Muscle layer of colon (tissue), 2 donors: ENCODE results near the gene ANXA3.

Experiments
- H3K27ac ChIP-seq: one replicate; pipeline ENCODE4 v1.7.0; 2013; ENCODE audit warnings: low read depth, mild to moderate bottlenecking, low read length, moderate library complexity
- H3K27me3 ChIP-seq, 2 donors: one replicate each; pipeline ENCODE4 v1.7.0; 2013; ENCODE audit warnings: low read length in 2 of 2, mild to moderate bottlenecking in 2 of 2; ENCODE audit not compliant: insufficient read depth in 2 of 2, control insufficient read depth in 1 of 2
- H3K36me3 ChIP-seq: one replicate; pipeline ENCODE4 v1.7.0; 2013; ENCODE audit warnings: mild to moderate bottlenecking, low read length; ENCODE audit not compliant: insufficient read depth
- H3K4me1 ChIP-seq: one replicate; pipeline ENCODE4 v1.7.0; 2013; ENCODE audit warnings: mild to moderate bottlenecking, low read length; ENCODE audit not compliant: insufficient read depth
- H3K4me3 ChIP-seq, 2 donors: one replicate each; pipeline ENCODE4 v1.7.0; 2013; ENCODE audit warnings: low read length in 2 of 2, low read depth in 1 of 2, mild to moderate bottlenecking in 1 of 2, moderate library complexity in 1 of 2
- H3K9ac ChIP-seq: one replicate; pipeline ENCODE4 v1.7.0; 2013; ENCODE audit warnings: low read length
- H3K9me3 ChIP-seq: one replicate; pipeline ENCODE4 v1.7.0; 2013; ENCODE audit warnings: mild to moderate bottlenecking, low read length
- donor health status: abdominal sarcoma.
- donor health status: Adenocarcinoma of cecum.

The ANXA3 gene

DNA sequence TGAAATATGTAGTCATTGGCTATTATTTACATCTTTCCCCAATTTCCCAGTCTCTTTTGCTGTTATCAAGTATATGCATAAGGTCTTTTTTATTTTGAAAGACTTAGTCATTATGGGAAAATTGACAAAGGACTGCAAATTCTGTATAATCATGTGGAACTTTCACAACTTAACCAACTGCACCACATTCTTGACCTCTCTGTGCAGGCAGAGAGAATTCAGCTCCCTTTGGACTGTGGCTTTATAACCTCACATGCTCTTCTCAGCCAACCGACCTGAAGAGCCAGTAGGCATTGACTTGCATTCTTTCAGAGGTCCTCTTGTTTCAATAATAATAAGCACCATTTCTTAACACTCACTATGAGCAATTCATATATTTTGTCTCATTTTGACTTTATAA is 66.9 kb downstream of the ANXA3 start:
- Histone ChIP-seq H3K9ac (no peak overlapping the region), H3K4me3 (no peak overlapping the region), H3K4me1 (no peaks in the 10 kb centered on the region), H3K9me3 (no peaks in the 10 kb centered on the region), H3K36me3 (no peaks in the 10 kb centered on the region), H3K27ac (no peak overlapping the region), H3K27me3 (no peaks in the 10 kb centered on the region)

DNA sequence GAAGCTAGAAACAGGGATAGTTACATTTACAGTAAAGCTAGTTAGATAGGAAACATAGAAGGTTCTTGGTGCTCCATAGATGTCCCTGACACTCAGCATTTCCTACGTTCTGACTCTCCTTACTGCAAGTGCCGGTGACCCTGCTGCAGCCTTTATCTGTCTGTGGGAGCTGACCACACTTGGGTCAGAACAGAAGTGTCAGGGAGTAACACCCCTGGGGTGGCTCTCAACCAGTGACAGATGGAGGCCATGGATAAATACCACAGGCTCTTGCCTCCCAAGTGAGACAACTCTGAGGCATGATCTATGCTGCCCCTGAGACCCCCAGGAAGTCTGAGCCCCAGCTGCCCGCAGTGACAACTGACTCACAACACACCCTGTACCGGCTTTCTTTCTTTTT is 69.8 kb downstream of the ANXA3 start:
- no peak overlapping the region for H3K9ac ChIP-seq
- no peaks in the 10 kb centered on the region for H3K9me3 ChIP-seq
- H3K36me3 ChIP-seq, result no peaks in the 10 kb centered on the region
- H3K27ac ChIP-seq, result no peak overlapping the region
- H3K27me3 ChIP-seq, result no peaks in the 10 kb centered on the region
- H3K4me1 ChIP-seq, result no peaks in the 10 kb centered on the region
- H3K4me3 ChIP-seq, result no peak overlapping the region

DNA sequence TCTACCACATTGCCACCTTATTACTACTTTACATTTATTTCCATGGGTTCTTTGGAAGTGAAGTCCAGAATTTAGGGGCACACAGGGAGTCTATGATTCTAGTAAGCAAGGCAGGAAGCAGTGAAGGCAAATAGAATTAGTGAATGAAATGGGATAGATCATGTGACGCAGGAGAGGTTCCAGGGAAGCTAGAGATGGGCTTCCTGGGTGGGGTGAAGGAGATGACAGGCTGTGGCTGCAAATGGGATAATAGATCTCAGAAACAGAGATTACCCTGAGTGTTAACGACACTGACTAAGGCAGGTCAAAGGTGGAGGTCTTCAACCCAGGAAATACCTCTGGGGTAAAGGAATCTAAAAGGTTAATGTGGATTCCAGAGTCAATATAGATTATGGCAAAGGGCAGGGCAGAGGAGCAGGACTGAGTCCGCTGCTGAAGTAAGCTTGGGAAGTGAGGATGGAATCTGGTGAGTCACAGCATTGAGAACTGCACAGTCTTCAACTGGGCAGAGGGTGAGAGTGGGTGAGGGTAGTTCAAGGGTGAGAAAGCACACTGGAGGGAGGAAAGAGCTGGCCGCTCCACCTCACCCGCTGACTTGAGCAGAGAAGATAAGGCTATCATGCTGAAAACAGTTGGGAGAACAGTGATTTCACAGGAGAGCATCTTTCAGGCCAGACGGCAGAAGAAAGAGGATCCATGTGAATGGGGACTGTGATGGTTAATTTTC is 70.8 kb downstream of the ANXA3 start:
- Histone ChIP-seq H3K27ac (no peak overlapping the region), H3K27me3 (no peaks in the 10 kb centered on the region), H3K36me3 (no peaks in the 10 kb centered on the region), H3K4me3 (no peak overlapping the region), H3K4me1 (no peaks in the 10 kb centered on the region), H3K9me3 (no peaks in the 10 kb centered on the region), H3K9ac (no peak overlapping the region)

DNA sequence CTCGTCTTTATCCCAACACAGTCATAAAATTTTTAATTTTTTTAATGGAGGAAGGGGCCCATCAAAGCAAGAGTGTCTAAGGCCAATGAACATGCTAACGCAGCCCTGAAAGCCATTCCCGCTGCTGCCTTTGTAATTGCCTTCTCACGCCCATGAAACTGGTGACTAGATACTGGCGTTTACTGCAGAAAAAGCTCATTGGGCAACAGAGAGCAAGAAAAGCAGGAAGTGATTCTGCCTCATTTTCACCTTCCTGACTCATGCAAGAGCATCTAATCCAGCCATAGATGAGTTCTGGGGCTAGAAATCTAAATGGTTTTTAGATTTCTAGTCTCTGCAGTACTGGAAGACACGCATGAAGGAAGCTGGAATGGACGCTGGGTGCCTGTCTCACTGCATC is 72.5 kb downstream of the ANXA3 start:
- H3K4me1 ChIP-seq, result no peaks in the 10 kb centered on the region
- no peaks in the 10 kb centered on the region for H3K36me3 ChIP-seq
- no peak overlapping the region for H3K27ac ChIP-seq
- no peaks in the 10 kb centered on the region for H3K27me3 ChIP-seq
- no peak overlapping the region for H3K9ac ChIP-seq
- H3K4me3 ChIP-seq, result no peak overlapping the region
- H3K9me3 ChIP-seq, result no peaks in the 10 kb centered on the region

DNA sequence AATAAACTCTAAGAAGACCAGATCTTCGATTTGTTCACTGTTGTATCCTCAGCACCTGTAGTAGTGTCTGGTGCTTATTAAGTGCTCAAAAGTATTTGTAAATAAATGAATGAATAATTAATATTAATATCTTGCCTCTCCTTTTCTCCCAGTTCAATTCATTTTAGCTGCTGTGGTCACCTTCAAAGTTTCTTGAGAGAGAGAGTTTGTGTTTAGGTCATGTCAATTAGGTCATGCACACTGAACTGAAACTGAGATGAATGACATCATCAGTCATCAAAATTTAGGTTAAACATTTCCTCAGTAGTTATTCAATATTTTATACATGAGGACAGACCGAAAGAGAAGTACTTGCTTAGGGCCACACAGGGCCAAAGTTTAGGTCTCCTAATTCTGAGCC is 73.5 kb downstream of the ANXA3 start:
- no peaks in the 10 kb centered on the region for H3K27me3 ChIP-seq
- H3K27ac ChIP-seq, result no peak overlapping the region
- no peak overlapping the region for H3K9ac ChIP-seq
- H3K4me3 ChIP-seq, result no peak overlapping the region
- no peaks in the 10 kb centered on the region for H3K4me1 ChIP-seq
- H3K36me3 ChIP-seq, result no peaks in the 10 kb centered on the region
- no peaks in the 10 kb centered on the region for H3K9me3 ChIP-seq

DNA sequence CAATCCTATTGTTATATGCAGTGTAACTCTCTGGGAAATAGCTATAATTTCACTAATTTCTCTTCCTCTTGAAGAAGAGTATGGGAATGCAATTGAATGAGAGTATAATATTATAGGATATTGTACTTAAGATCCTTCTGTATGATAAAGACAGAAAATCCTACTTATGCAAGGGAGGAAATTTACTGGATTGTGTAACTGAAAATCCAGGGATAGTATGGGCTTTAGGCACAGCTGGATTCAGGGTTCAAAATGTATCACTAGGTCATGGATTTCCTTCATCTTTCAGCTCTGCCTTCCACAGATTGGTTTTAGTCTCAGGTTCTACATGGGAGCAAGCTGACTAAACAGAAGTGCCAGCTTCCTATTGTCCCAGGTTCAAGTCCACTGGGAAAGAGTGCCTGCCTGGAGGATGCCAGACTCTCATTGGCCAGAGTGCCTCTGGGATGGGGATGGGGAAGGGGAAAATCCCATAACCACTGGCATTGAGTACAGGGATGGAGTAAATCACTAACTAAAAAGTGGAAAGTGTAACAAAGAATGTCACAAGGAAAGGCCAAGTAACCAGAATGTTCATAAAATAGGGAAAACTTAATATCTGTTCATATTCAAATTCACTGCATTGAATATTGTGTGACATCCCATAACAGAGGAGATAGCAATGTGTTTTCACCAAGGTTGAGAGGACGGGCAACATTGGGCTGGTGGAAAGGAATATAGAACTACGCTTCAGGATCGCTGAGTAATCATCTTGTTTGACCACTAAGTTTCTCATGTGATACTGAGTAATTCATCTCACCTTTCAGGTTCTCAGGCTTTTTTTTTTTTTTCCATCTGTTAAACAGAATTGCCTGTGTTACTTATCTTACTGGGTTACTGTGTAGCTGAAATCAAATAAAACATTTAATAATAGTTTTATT is 75.7 kb downstream of the ANXA3 start:
- Histone ChIP-seq H3K9ac (no peak overlapping the region), H3K36me3 (no peaks in the 10 kb centered on the region), H3K27me3 (no peaks in the 10 kb centered on the region), H3K4me1 (no peaks in the 10 kb centered on the region), H3K27ac (no peak overlapping the region), H3K4me3 (no peak overlapping the region), H3K9me3 (no peaks in the 10 kb centered on the region)

DNA sequence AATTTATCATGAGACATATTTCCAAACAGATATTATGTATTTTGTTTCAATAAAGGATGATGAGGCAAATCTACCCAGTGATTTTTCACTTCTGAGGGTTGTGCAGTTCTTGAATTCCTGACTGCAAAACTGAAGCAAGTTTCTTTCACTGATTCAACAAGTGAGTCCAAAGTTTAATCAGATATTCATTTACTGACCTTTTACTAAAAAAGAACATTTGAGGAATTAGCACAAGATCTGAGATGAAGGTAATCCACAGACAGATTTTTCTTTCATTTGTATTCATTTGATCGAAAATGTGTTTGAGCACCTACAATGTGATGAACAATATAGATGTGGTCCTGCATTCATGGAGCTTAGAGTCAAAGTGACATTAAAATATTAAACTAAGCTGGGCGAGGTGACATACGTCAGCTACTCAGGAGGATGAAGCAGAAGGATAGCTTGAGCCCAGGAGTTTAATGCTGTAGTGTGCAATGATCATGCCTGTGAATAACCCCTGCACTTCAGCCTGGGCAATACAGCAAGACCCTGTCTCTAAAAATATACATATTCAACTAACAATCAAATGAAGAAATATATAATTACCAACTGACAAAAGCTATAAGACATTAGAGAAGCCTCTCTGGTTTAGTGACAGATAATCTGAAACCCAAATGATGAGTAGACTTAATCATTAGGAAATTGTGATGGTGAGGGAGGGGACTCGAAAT is 76.6 kb downstream of the ANXA3 start:
- no peaks in the 10 kb centered on the region for H3K9me3 ChIP-seq
- no peak overlapping the region for H3K9ac ChIP-seq
- no peak overlapping the region for H3K27ac ChIP-seq
- no peaks in the 10 kb centered on the region for H3K27me3 ChIP-seq
- H3K4me3 ChIP-seq, result no peak overlapping the region
- H3K36me3 ChIP-seq, result no peaks in the 10 kb centered on the region
- H3K4me1 ChIP-seq, result no peaks in the 10 kb centered on the region

DNA sequence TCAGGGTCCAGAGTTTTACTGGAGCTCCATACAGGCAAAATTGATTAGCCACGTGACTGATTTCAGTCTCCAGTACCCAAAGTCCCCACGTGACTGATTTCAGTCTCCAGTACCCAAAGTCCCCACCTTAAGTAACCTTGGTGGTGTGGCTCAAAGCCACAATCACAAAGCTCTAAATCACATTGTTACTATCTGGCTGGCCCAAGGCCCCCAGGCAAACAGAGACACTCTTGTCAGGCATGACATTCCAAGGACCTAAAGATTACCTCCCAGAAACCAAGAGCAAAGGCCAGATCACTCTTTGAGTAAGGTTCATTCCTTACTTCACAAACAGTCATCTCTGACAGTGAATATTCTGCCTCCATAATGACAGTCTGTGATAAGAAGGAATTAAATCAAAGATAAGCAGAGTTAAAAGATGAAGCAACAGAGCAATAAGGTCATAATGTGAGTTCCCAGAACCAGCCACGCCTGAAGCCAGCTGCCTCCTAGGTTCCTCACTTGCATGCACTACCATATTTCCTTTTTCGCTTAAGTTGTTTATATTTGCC is 78.5 kb downstream of the ANXA3 start:
- Histone ChIP-seq H3K9me3 (no peaks in the 10 kb centered on the region), H3K27me3 (no peaks in the 10 kb centered on the region), H3K4me3 (no peak overlapping the region), H3K9ac (no peak overlapping the region), H3K4me1 (no peaks in the 10 kb centered on the region), H3K36me3 (no peaks in the 10 kb centered on the region), H3K27ac (no peak overlapping the region)

DNA sequence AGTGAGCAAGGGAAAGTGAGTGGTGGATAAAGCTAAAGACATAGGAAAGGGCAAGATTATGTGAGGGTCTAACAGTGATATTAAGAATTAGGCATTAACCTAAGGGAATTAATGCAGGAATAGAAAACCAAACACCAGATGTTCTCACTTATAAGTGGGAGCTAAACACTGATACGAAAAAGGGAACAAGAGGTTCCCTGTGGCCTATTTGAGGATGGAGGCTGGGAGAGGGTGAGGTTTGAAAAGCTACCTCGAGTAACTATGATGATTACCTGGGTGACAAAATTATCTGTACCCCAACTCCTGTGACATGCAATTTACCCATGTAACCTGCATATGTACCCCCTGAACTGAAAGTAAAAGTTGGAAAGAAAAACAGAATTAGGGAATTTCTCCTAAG is 79.0 kb downstream of the ANXA3 start:
- Histone ChIP-seq H3K9me3 (no peaks in the 10 kb centered on the region), H3K27ac (no peak overlapping the region), H3K9ac (no peak overlapping the region), H3K27me3 (no peaks in the 10 kb centered on the region), H3K36me3 (no peaks in the 10 kb centered on the region), H3K4me3 (no peak overlapping the region), H3K4me1 (no peaks in the 10 kb centered on the region)

DNA sequence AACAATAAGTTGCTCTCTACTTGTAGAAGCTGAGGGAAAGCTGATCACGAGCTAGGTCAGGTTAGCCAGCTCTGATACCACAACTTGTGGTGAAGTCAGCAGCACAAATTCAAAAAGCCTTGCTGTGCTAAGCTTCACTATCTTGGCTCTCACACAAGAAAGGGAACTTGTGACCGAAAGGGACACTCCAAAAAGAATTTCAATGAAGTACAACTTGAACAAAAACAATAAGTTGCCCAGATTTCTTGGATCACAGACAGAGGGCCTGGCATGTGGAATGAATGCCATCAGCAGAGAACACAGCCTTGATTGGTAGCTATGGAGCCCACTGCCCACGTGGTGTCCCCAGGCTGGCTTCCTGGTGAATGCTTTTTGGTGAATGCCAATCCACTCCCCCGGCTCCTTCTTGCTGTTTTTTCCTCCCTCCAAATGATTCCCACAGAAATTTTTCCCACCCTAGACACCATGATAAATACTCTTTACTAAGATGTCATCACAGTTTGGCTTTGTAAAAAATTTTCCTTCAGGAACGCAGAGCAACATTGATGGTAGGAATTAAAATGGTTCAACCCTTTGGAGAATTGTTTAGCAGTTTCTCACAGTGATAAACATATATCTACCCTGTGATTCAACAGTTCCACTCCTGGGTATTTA is 82.6 kb downstream of the ANXA3 start:
- Histone ChIP-seq H3K9ac (no peak overlapping the region), H3K4me1 (no peaks in the 10 kb centered on the region), H3K27me3 (no peaks in the 10 kb centered on the region), H3K27ac (no peak overlapping the region), H3K36me3 (no peaks in the 10 kb centered on the region), H3K4me3 (no peak overlapping the region), H3K9me3 (no peaks in the 10 kb centered on the region)
